ENCODE data around the gene LRRC39.

DNA sequence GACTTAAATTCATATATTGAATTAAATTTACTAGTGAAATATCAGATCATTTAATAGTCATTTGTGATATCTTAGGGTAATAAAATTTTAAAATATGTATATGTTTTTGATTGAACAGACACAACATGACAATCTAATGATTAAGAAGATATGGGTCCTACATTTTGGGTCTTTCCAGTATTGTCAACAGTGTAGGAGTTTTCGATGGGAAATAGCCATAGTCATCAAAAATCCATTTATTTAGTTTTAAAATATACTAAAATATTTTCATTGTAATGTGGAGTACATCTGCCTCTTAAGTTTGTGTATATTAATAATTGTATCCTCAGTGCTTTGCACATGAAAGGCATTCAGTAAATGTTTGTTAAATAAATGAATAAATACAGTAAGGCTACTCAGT lies 31.1 kb downstream of the LRRC39 start:
- no peak for TF ChIP-seq SIN3A (IDR thresholded peaks at IDR 0.05; ENCODE audit: low read depth)
- TF ChIP-seq POLR2A (IDR thresholded peaks at IDR 0.05; ENCODE audit: borderline replicate concordance, extremely low read depth, insufficient read depth, insufficient read length) = no peak
- no peak for TF ChIP-seq YY1 (IDR thresholded peaks at IDR 0.05; ENCODE audit: extremely low read depth, insufficient replicate concordance, low read depth, low read length)
